SK-N-MC (cell line): ENCODE results near the gene SAMD11.
"Not testable (repeated sequence)": the region's sequence is repeated elsewhere in the genome, so short reads cannot be mapped to it uniquely, and the experiment has no call there.

ENCODE experiments used
- DNase-seq: peaks from one replicate; pipeline ENCODE4 v3.0.0-alpha.2; 2011; ENCODE audit warnings: low read depth, low spot score
- H3K27ac ChIP-seq: fragments of 200-600 bp; sonication (generic); 2 replicates; pipeline ENCODE4 v1.5.1; 2016; ENCODE audit warnings: mixed run types
- H3K36me3 ChIP-seq: fragments of 200-600 bp; sonication (generic); 2 replicates; pipeline ENCODE4 v1.6.1; 2017; ENCODE audit warnings: antibody characterized with exemption, low read length, mixed read lengths; ENCODE audit not compliant: insufficient read depth
- H3K4me3 ChIP-seq: fragments of 200-600 bp; sonication (generic); 2 replicates; pipeline ENCODE4 v1.5.1; 2016
- H3K9ac ChIP-seq: fragments of 200-600 bp; sonication (generic); 2 replicates; pipeline ENCODE4 v1.8.0; 2017; ENCODE audit warnings: mixed run types, mixed read lengths; ENCODE audit not compliant: insufficient read length
- H3K9me3 ChIP-seq: fragments of 200-600 bp; sonication (generic); 2 replicates; pipeline ENCODE4 v1.6.1; 2017; ENCODE audit warnings: low read depth, mild to moderate bottlenecking, antibody characterized with exemption, low read length, moderate library complexity, mixed read lengths
- EZH2 ChIP-seq: fragments of 200-600 bp; sonication (generic); IDR thresholded peaks from one replicate; pipeline ENCODE4 v1.6.1; 2017; ENCODE audit warnings: antibody characterized with exemption
- FOXP2 ChIP-seq: optimal IDR thresholded peaks from 2 replicates; pipeline ENCODE3; 2011; ENCODE audit warnings: mild to moderate bottlenecking, moderate library complexity; ENCODE audit not compliant: insufficient read depth; ENCODE audit errors: extremely low read length, control extremely low read depth
- POLR2AphosphoS5 ChIP-seq: IDR thresholded peaks from 2 replicates; pipeline ENCODE4 v1.6.1; 2012; ENCODE audit warnings: mild to moderate bottlenecking, low read depth, low read length, borderline replicate concordance

The SAMD11 gene

GRCh38 chr1:890661-891060 is 33.1 kb upstream of the SAMD11 start:
- no peaks in the 10 kb centered on the region for H3K36me3 ChIP-seq
- DNase-seq: no peak
- TF ChIP-seq FOXP2 (no peak), EZH2 (no peak), POLR2AphosphoS5 (no peak)
- no peak overlapping the region for H3K4me3 ChIP-seq
- H3K9ac ChIP-seq: no peak overlapping the region
- no peaks in the 10 kb centered on the region for H3K9me3 ChIP-seq
- no peak overlapping the region for H3K27ac ChIP-seq

DNA sequence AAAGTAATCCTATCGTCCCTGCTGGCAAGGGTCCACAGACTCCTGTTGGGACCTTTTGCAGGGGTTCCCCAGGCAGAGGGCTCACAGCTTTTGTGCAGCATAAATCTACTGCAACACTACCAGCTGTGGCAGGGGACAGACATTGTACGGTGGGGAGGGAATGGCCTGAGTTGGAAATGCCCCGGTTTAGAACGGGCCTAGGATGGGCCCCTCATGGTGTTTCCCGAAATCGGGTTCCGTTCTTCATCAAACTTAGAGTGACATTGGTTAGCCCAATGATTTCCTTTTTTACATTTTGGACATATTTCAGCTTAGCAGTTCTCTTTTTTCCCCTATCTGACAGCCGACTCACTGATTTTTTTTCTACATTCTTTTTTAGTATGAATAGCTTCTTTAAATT is 26.5 kb upstream of the SAMD11 start:
- Histone ChIP-seq H3K4me3 (no peak overlapping the region), H3K36me3 (no peaks in the 10 kb centered on the region), H3K9ac (no peak overlapping the region), H3K9me3 (no peaks in the 10 kb centered on the region), H3K27ac (no peak overlapping the region)
- no peak for TF ChIP-seq FOXP2
- no peak for TF ChIP-seq POLR2AphosphoS5
- no peak for TF ChIP-seq EZH2
- DNase-seq: no peak

DNA sequence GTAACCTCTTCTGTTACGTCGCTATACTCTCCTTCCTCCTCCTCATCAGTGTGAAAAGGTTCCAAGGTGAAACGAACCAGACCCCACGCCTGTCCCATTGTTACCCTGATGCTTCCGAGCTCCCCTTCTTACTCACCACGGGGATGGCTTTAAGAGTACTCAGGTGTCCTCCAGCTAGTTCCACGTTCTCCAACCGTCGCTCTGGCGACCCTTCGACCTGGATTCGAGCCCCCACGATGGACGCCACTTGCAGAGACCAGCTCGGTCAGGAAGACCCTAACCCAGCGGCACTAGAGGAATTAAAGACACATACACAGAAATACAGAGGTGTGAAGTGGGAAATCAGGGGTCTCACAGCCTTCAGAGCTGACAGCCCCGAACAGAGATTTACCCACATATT is 25.8 kb upstream of the SAMD11 start:
- H3K36me3 ChIP-seq, H3K9ac ChIP-seq, H3K27ac ChIP-seq, DNase-seq, H3K4me3 ChIP-seq, H3K9me3 ChIP-seq: not testable (repeated sequence)

GRCh38 chr1:899636-900317 is 23.9 kb upstream of the SAMD11 start:
- Histone ChIP-seq H3K27ac (no peak overlapping the region), H3K9me3 (no peaks in the 10 kb centered on the region)
- TF ChIP-seq FOXP2 (no peak), EZH2 (no peak), POLR2AphosphoS5 (no peak)

GRCh38 chr1:901108-901859 is 22.4 kb upstream of the SAMD11 start:
- no peak overlapping the region for H3K4me3 ChIP-seq
- no peak for DNase-seq
- H3K36me3 ChIP-seq: peaks cover 5% of the 10 kb centered on the region
- no peaks in the 10 kb centered on the region for H3K9me3 ChIP-seq
- TF ChIP-seq POLR2AphosphoS5: no peak
- TF ChIP-seq EZH2: no peak
- no peak for TF ChIP-seq FOXP2
- no peak overlapping the region for H3K27ac ChIP-seq
- H3K9ac ChIP-seq: no peak overlapping the region

More at GRCh38 chr1:899636-900317, 23.9 kb upstream of the SAMD11 start:
- H3K4me3 ChIP-seq: no peak overlapping the region
- no peak overlapping the region for H3K9ac ChIP-seq
- no peaks in the 10 kb centered on the region for H3K36me3 ChIP-seq
- DNase-seq: no peak

GRCh38 chr1:902802-903201 is 20.9 kb upstream of the SAMD11 start:
- H3K36me3 ChIP-seq: peaks cover 11% of the 10 kb centered on the region
- TF ChIP-seq EZH2 (no peak), POLR2AphosphoS5 (no peak), FOXP2 (no peak)
- H3K27ac ChIP-seq: no peak overlapping the region
- no peak for DNase-seq
- H3K9me3 ChIP-seq: no peaks in the 10 kb centered on the region
- H3K9ac ChIP-seq: no peak overlapping the region
- H3K4me3 ChIP-seq: no peak overlapping the region

DNA sequence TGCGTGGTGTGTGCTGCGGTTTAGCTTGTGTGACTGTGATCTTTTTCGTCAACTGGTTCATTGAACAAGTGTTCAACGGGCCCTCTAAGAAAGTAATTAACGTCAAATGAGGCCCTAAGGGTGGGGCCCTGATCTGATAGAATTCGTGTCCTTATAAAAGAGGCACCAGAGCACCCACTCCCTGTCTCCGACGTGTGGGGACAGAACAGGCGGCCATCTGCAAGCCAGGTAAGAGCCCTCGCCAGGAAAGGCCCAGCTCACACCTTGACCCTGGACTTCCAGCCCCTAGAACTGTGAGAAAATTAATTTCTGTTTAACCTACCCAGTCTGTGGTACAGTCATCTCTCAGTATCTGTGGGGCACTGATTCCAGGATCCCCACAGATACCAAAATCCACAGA is 20.4 kb upstream of the SAMD11 start:
- Histone ChIP-seq H3K36me3 (peaks cover 11% of the 10 kb centered on the region), H3K9ac (no peak overlapping the region), H3K4me3 (no peak overlapping the region), H3K9me3 (no peaks in the 10 kb centered on the region), H3K27ac (no peak overlapping the region)
- TF ChIP-seq EZH2 (no peak), POLR2AphosphoS5 (no peak), FOXP2 (no peak)
- no peak for DNase-seq

DNA sequence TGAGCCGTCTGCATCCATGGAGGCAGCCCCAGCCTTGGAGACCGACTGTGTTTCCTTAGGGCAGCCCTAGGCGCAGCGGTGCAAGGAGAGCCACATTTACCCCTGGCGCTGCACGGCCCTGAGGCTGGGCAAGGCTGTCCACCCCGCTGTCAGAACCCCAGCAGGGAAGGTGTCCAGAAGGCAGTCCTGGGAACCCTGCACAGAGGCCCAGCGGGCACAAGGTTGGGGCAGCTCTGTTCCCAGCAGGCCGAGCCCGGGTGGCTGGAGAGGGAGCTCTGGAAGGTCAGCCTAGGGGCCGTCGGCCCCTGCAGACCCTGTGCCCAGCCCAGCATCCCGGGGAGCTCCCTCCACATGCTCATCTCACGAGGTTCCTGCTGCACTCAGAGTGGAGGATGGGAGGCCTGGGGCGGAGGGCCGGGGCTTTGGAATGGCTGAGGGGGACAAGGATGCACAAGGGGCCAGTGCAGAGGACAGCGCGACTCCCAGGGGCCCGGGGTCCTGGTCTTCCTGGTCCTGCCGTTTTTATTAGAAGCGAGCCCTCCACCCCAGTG is 19.9 kb upstream of the SAMD11 start:
- Histone ChIP-seq H3K9me3 (no peaks in the 10 kb centered on the region), H3K9ac (no peak overlapping the region), H3K4me3 (peak overlapping the region; percentile 93), H3K36me3 (peaks cover 11% of the 10 kb centered on the region), H3K27ac (no peak overlapping the region)
- TF ChIP-seq POLR2AphosphoS5 (no peak), FOXP2 (no peak), EZH2 (no peak)
- DNase-seq: no peak
